Stomach smooth muscle (tissue), 2 donors: ENCODE measurements around the gene LBR.
"Not testable (repeated sequence)": the region's sequence is repeated elsewhere in the genome, so short reads cannot be mapped to it uniquely, and the experiment has no call there.

Experiments
- H3K27ac ChIP-seq: one replicate; pipeline ENCODE4 v1.7.0; 2013; ENCODE audit warnings: mild to moderate bottlenecking, low read length, inconsistent platforms
- H3K27me3 ChIP-seq, 2 donors: one replicate each; pipeline ENCODE4 v1.7.0; 2013; ENCODE audit warnings: low read length in 2 of 2; ENCODE audit not compliant: insufficient read depth in 2 of 2, control insufficient read depth in 1 of 2
- H3K36me3 ChIP-seq, 2 donors: one replicate each; pipeline ENCODE4 v1.7.0; 2013; ENCODE audit warnings: low read length in 2 of 2; ENCODE audit not compliant: control insufficient read depth in 2 of 2, insufficient read depth in 2 of 2
- H3K4me1 ChIP-seq: one replicate; pipeline ENCODE4 v1.7.0; 2013; ENCODE audit warnings: low read length; ENCODE audit not compliant: control insufficient read depth, insufficient read depth
- H3K4me3 ChIP-seq, 2 donors: one replicate each; pipeline ENCODE4 v1.7.0; 2013; ENCODE audit warnings: low read length in 2 of 2
- H3K9ac ChIP-seq, 2 donors: one replicate each; pipeline ENCODE4 v1.7.0; 2013; ENCODE audit warnings: low read length in 2 of 2, mild to moderate bottlenecking in 1 of 2
- H3K9me3 ChIP-seq, 2 donors: one replicate each; pipeline ENCODE4 v1.7.0; 2013; ENCODE audit warnings: low read length in 2 of 2; ENCODE audit not compliant: control insufficient read depth in 2 of 2
- donor health status: healthy.
- donor health status: Pancreatic carcinoma.

The LBR gene

GRCh38 chr1:225427235-225428067 lies at the start of gene LBR:
Gene LBR, minus strand, starts transcription at chr1:225428038. Its CDS starts 3,963 bp downstream, at chr1:225424075.
- no peaks in the 10 kb centered on the region for H3K27me3 ChIP-seq

GRCh38 chr1:225477296-225477911 lies 49.6 kb upstream of the LBR start:
- Histone ChIP-seq H3K36me3 (no peaks in the 10 kb centered on the region), H3K9ac (no peak overlapping the region), H3K4me1 (peaks cover 19% of the 10 kb centered on the region), H3K27me3 (no peaks in the 10 kb centered on the region), H3K4me3 (no peak overlapping the region), H3K27ac (no peak overlapping the region), H3K9me3 (no peaks in the 10 kb centered on the region)

More at GRCh38 chr1:225427235-225428067, at the start of gene LBR:
- H3K9me3 ChIP-seq = no peaks in the 10 kb centered on the region
- H3K27ac ChIP-seq = peak within 1 kb of the TSS; percentile 96
- peak within 1 kb of the TSS; percentile 87 to 98 for H3K9ac ChIP-seq
- peaks cover 0 to 5% of the 10 kb centered on the region in 2 donors for H3K36me3 ChIP-seq
- H3K4me1 ChIP-seq = peaks cover 34% of the 10 kb centered on the region
- peak within 1 kb of the TSS; percentile 73 to 99 for H3K4me3 ChIP-seq

GRCh38 chr1:225476538-225476988 lies 48.7 kb upstream of the LBR start:
- Histone ChIP-seq H3K36me3 (no peaks in the 10 kb centered on the region), H3K9ac (no peak overlapping the region), H3K27ac (no peak overlapping the region), H3K4me1 (peaks cover 17% of the 10 kb centered on the region), H3K4me3 (no peak overlapping the region), H3K27me3 (no peaks in the 10 kb centered on the region), H3K9me3 (no peaks in the 10 kb centered on the region)

GRCh38 chr1:225476100-225476511 lies 48.3 kb upstream of the LBR start:
- H3K36me3 ChIP-seq = no peaks in the 10 kb centered on the region
- no peaks in the 10 kb centered on the region for H3K27me3 ChIP-seq
- H3K4me3 ChIP-seq = no peak overlapping the region
- H3K9ac ChIP-seq = no peak overlapping the region
- H3K9me3 ChIP-seq = no peaks in the 10 kb centered on the region
- H3K4me1 ChIP-seq = peaks cover 21% of the 10 kb centered on the region
- no peak overlapping the region for H3K27ac ChIP-seq

- Histone ChIP-seq H3K9ac (peak overlapping the region; percentile 58 to 69), H3K4me1 (peaks cover 30% of the 10 kb centered on the region), H3K9me3 (no peaks in the 10 kb centered on the region), H3K36me3 (no peaks in the 10 kb centered on the region), H3K27ac (no peak overlapping the region), H3K4me3 (peak overlapping the region; percentile 46 to 49), H3K27me3 (no peaks in the 10 kb centered on the region)
Measured at GRCh38 chr1:225474986-225475820, 47.4 kb upstream of the LBR start.

GRCh38 chr1:225474439-225474985 lies 46.7 kb upstream of the LBR start:
- H3K9ac ChIP-seq = no peak overlapping the region
- peak overlapping the region in 1 of 2 donors; percentile 35 for H3K4me3 ChIP-seq
- no peaks in the 10 kb centered on the region for H3K27me3 ChIP-seq
- no peak overlapping the region for H3K27ac ChIP-seq
- H3K36me3 ChIP-seq = no peaks in the 10 kb centered on the region
- H3K4me1 ChIP-seq = peaks cover 31% of the 10 kb centered on the region
- H3K9me3 ChIP-seq = no peaks in the 10 kb centered on the region

- peaks cover 33% of the 10 kb centered on the region for H3K4me1 ChIP-seq
- H3K4me3 ChIP-seq, H3K9me3 ChIP-seq: not testable (repeated sequence)
Measured at GRCh38 chr1:225473676-225474438, 46.0 kb upstream of the LBR start.

GRCh38 chr1:225473266-225473665 lies 45.4 kb upstream of the LBR start:
- not testable (repeated sequence) for H3K27me3 ChIP-seq, H3K36me3 ChIP-seq, H3K27ac ChIP-seq, H3K9ac ChIP-seq, H3K9me3 ChIP-seq, H3K4me3 ChIP-seq
- H3K4me1 ChIP-seq = peaks cover 39% of the 10 kb centered on the region

More at GRCh38 chr1:225473676-225474438, 46.0 kb upstream of the LBR start:
- H3K36me3 ChIP-seq, H3K27ac ChIP-seq, H3K9ac ChIP-seq, H3K27me3 ChIP-seq: not testable (repeated sequence)

- Histone ChIP-seq H3K4me1 (peaks cover 52% of the 10 kb centered on the region), H3K36me3 (no peaks in the 10 kb centered on the region), H3K27ac (peak overlapping the region; percentile 64), H3K9me3 (no peaks in the 10 kb centered on the region), H3K9ac (no peak overlapping the region), H3K4me3 (no peak overlapping the region), H3K27me3 (no peaks in the 10 kb centered on the region)
Measured at GRCh38 chr1:225471453-225472301, 43.8 kb upstream of the LBR start.
